HG02852 (cell line): ENCODE measurements around the gene KCNQ5.
A peak's percentile ranks its signal among the peaks of the same experiment; 100 is the strongest.

Experiments used
- ATAC-seq: cut with Tn5 transposase; IDR thresholded peaks from one replicate; pipeline ENCODE4 v1.9.1; 2021; ENCODE audit warnings: mild to moderate bottlenecking, moderate library complexity; ENCODE audit not compliant: unreplicated experiment

KCNQ5 gene

DNA sequence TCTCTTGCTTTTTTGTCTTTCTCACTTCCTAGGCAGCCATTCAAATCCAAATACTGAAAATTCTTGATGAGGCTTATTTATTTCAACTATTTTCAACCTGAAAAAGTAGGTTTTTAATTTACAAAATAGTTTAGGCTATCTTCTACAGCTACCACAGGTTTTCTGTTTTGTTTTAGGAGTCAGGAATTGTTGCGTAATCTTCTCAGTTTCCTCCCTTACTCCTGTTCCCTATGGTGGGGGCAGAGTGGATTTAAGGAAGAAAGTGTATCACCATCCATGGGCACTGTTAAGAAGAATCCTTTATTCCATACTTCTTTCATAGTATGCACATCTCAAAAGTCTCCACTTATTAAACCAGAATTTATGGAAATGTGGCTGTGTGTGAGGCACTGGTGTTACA, 421.0 kb downstream of the KCNQ5 start:
- no peak for ATAC-seq

DNA sequence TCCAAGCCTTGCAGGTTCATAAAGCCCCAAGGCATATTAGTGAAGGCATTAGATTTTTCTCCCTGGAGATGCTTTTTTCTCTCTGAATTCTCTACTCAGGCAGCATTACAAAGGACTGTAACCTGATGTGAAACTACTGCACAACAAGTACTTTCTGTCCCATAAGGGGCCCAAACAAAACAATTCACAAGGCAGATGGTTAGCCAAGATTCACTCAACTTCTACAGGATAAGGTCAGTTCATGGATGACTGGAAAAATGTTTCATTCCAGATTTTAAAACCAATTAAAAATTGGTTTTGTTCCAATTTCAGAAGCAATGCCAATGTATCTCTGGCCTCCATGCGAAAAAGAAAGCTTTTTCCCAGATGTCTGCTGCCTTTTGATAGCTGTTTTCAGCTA, 421.6 kb downstream of the KCNQ5 start:
- ATAC-seq: no peak

DNA sequence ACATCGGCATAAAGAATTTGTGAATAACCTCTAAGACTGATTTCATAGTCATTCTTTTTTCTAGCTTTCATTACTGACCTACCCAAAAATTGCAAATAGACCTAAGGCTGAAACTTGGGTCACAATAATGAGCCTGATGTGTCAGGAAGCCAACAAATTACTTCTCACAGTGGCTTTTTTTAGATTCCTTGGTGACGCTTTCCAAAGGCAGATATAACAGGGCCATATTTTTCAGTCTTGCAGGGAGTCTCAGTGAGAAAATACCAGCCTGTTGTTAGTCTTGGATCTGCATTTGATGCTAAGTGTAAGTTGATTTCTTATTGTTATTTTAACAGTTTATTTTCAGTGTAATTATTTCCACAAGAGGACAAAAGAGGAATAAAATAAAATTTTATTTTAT, 423.7 kb downstream of the KCNQ5 start:
- no peak for ATAC-seq

DNA sequence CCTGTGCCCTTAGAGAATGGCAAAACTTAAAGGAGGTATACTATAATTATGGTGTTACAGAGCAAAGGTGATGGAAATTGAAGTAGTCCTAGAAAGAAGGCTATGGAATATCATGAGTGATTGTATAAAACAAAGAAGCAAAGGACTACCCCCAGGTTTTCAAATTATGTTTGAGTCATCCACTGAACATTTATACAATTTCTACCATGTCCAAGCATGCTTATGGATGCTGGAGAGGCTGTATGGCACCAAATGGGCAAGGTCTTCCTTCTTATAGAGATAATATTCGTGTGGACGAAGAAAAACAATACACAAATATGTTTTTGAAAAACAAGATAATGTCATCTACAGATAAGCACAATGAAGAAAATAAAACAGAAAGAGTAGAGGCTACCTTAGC, 425.9 kb downstream of the KCNQ5 start:
- ATAC-seq: no peak

DNA sequence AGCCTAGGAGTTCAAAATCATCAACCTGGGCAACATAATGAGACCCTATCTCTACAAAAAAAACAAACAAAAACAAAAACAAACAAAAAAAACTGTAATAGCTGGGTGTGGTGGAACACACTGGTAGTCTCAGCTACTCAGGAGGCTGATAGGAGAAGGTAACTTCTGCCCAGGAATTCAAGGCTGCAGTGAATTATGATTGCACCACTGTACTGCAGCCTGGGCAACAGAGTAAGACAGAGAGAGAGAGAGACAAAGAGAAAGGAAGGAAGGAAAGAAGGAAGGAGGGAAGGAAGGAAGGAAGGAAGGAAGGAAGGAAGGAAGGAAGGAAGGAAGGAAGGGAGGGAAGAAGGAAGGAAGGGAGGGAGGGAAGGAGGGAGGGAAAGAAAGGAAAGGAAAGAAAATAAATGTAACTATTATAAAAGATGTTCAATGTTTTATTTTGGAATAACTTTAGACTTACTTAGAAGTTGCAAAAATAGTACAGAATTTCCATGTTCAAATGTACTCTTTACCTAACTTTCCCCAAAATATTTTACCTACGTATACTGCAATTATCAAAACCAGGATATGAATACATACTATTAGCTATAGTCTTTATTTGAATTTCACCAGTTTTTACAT, 428.2 kb downstream of the KCNQ5 start:
- no peak for ATAC-seq

DNA sequence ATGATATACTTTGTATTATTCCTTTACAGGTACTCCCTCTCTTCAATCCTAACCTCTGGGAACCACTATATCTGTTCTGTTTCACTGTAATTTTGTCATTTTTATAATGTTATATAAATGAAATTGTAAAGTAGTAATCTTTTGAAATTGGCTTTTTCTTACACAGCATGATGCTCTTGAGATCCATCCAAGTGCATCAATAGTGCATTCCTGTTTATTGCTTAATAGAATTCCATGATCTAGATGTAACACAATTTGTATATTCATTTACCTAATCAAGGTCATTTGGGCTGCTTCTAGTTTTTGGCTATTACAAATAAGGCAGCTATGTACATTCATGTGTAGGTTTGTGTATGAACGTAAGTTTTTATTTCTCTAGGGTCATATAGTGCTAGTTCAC, 428.8 kb downstream of the KCNQ5 start:
- ATAC-seq: no peak

DNA sequence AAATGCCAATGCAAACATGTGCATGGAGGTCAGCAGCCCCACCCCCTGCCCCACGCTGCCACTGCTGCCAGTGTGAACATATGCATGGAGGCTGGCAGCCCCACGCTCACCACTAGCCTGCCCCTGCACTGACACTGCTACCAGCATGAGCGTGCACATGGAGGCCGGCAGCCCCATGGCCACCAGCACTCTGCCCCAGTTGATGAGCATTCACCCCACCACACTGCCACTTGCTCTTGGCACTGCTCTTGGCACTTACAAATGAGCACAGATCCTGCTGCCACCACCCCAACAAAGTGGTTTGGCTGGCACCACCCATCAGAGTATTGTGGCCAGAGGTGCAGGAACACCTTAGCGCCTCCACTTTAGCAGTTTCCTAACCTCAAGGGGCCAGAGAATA, 429.3 kb downstream of the KCNQ5 start:
- no peak for ATAC-seq

DNA sequence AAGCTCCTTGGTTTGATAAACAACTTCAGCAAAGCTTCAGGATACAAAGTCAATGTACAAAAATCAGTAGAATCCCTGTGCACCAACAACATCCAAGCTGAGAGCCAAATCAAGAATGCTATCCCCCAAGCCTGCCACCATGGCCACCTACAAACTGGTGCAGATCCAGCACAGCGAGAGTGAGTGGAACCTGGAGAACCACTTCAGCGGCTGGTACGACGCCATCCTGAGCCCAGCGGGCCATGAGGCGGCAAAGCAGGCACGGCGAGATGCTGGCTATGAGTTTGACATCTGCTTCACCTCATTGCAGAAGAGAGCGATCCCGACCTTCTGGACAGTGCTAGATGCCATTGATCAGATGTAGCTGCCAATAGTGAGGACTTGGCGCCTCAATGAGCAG, 433.1 kb downstream of the KCNQ5 start:
- no peak for ATAC-seq

DNA sequence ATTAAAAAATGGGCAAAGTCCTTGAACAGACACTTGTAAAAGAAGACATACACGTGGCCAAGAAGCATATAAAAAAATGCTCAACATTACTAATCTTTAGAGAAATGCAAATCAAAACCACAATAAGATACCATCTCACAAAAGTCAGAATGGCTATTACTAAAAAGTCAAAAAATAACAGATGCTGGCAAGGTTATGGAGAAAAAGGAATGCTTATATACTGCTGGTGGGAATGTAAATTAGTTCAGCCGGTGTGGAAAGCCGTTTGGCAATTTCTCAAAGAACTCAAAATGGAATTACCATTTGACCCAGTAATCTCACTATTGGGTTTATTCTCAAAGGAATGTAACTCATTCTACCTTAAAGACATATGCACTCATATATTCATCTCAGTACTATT, 436.9 kb downstream of the KCNQ5 start:
- no peak for ATAC-seq

DNA sequence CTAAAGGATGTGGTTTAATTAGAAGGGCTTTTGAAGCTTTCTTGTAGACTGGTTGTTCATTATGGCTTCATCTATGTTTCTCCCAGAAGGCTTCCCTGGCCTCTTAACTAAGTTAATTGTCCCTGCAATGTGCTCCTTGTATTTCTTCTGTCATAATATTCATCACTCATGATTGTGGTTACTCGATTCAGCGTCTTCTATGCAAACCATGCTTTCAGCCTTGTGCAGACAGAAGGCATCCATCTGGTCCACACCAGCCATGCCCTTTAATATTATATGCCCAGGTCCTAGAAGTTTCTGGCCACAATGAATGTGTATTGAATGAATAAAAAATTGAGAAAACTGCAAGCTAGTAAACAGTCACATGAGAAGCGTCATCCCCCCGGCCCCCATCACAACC, 440.3 kb downstream of the KCNQ5 start:
- ATAC-seq: no peak

DNA sequence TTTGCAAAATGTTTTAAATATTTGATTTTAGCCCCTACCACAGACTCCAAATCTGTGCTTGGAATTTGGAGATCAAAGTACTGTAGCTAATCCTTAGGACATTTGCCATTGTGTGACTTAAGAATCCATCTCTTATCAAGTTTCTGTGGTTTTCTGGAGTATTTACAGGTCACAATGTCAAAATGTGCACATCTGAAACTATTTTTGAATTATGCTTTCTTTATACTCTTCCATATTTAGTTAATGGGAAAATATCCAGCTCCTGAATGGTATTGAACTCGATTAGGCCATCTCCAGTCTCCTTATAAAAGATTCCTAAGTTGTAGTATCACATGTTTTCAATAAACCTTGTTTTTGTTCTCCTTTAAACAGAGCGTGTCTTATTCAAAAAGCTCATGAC, 441.0 kb downstream of the KCNQ5 start:
- ATAC-seq: no peak

DNA sequence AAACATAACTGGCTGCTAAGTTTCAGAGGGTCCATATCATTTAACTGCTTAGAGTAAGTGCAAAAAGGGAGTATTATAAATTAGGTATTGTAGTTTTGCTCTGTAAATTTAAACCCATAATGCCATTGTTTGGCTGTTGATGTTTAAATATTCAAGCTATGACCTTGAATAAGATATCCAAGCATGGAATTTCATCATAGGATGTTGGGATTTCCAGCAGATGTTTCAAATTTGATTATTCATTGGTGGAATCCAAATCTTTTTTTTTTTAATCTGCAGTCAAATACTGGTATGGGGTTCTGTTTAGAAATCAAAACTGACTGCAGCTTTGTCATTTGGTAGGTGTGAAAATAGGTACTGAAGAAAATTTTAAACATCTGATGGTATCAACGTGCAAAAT, 442.4 kb downstream of the KCNQ5 start:
- no peak for ATAC-seq

DNA sequence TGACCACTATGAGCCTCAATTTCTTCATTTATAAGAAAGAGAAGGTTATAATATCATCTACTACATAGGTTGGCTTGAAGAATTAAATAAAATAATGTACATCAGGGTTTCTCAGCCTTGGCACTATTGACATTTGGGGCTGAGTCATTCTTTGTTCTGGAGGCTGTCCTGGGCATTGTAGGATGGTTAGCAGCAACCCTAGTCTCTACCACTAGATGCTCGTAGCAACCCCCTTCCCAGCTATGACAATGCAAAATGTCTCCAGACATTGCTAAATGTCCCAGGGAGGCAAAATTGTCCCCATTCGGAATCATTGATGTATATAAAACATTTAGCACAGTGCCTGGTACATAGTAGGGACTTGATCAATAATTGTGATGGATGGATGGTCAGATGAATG, 451.4 kb downstream of the KCNQ5 start:
- ATAC-seq: no peak

DNA sequence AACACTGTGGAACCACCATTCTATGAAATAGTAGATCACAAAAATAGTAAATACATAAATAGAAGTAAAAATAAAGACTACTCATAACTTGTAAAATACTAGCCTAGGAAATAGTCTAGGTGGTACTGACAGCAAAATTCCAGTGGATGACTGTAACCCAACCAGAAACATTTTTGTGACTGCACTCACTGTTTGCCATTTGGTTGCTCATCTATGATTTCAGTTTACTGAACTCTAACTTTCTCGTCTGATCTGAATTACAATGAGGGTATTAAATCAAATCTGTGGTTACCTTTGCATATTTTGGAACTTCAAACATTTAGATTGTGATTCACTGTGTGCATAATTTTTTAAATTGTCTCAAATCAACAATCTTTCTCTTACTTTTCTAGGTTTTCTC, 452.3 kb downstream of the KCNQ5 start:
- ATAC-seq: no peak

DNA sequence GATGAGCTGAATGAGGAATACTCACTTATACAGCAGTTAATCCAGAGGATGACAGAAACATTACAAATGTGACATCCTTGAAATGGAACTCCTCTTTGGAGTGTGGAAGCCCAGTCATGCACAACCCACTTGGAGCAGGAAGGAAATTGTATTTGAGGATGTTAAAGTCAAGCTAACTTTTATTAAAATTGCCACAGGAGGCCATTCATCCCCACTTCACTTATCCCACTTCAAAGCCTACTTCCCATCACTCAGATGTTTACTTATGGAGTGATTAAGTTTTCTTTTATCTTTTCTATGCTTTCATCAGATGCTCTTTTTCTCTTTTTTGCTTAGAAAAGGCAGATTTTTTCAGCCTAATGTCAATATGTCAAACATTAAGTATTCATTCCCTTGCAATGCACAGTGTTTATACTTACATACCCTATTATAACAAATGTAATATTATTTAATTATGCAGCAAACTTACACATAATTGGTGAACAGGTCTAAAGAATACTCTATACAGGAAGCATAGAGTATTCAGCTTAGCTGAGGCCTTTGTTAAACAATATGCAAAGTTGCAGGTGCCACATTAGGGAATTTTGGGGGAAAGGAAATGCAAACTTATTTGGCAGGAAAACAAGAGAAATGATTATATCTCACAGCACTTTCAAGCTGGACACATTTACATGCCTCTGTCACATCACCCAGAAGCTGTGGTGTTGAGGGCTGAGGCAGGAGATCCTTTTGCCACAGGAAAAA, 454.5 kb downstream of the KCNQ5 start:
- ATAC-seq: no peak

DNA sequence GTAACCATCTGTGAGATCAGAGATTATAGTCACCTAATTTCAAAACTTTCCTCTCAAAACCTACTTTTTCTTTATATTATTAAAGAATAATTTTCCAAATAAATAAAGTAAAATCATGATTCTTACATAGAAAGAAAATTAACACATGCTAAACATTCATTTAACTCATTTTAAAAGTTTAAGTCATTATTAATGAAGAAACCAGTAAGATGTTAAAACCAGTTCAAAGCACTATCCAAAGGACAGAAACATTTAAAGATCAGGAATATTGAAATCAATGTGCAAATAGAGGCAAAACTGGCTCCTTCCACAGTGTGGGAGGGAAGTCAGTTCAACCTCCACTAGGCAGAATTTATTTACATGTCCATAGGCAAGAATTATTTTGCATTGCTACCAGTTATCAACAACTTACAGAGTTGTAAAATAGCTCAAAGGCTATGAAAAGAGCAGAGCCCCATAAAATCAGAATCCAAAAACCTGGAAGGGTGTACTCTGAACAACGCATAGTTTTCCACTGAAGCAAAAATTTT, 456.5 kb downstream of the KCNQ5 start:
- no peak for ATAC-seq

DNA sequence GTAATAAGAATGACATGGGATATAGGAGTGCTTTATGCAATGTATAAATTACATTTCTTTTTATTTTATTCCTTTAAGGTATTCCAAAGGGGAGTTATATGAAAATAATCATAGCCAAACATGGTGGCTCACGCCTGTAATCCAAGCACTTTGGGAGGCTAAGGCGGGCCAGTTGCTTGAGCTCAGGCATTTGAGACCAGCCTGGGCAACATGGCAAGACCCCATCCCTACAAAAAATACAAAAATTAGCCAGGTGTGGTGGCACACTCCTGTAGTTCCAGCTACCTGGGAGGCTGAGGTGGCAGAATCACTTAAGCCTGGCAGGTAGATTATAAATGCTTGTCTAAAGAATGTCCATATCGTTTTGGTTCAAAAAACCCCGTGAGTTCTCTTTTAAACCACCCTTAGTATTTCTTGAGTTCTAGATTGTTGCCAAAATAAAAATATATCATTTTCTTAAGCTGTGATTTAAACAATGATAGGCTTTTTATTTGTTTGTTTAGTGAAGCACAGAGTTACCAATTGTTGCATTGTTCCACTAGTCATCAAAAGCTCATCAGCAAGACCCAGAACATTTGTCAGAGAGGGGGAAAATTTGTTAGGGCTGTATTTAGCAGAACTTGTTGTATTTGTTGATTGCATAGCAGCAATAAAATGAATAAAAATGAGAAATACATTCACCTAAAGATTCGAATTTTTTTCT, 457.2 kb downstream of the KCNQ5 start:
- ATAC-seq: no peak

DNA sequence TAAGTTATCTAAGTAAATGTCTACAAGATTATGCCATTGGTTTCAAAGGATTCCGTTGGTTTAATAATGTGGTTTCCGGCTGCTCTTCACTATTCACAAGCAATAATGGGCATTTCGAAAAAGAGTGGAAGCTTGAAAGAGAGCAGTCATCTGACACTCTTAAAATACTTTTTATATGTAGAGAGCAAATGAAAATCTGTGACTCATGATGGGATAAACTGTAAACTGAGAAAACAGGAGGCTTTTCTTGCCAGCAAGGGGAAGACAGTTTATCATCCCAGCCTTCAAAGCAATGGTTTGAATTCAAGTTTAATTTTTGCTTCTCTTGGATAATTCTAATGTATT, 457.7 kb downstream of the KCNQ5 start:
- no peak for ATAC-seq

DNA sequence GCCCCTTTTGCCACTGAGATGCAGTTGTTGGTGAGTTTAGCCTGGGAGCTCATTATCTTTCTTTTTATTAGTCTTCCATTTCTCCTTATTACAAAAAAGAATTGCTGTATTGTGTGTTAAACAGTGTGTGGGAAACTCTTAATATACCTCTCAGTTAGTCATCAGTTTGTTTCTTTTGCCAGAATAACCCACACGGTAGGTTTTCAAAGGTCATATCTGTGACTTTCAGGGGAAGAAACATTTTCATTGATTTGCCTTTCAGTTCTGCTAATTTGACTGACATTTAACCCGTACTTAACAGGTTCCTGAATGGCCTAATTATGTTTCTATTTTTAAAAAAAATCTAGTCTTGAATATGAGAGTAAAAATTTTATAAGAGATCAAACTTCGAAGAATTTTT, 458.1 kb downstream of the KCNQ5 start:
- peak; percentile 52 for ATAC-seq

DNA sequence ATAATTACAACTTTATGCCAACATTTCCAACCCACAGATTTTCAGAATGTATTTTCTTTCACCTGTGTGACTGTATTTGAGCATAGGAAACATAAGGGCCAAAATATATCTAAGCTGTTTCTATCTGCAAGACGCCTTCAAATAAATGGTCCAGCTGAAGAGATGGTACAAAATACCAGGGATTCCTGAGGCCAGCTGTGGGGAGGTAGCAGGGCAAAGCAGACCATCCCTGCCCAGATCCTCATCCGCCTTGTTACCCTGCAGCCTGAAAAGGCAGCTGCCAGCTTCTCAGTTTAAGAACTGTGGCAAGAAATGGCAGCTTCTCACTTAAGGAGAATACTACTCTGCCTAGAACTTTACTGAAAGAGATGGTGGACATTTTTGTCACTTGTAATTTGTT, 460.1 kb downstream of the KCNQ5 start:
- no peak for ATAC-seq

DNA sequence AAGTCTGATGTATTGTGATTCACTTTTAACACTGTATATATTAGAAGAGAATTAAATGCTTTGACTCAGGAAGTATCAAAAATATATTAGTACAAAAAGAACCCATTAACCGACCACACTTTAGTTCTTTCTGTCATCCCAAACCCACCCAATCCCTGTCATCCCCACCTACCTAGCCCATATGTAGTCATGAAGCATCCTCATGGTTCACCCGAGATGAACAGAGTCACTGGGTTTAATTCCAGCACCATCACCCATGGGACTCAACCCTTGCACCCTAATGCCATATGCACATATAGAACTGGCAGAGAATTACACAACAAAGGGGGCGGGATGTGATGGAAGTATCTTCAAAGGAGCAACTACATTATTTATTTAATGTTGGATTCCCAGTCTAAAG, 462.0 kb downstream of the KCNQ5 start:
- no peak for ATAC-seq

DNA sequence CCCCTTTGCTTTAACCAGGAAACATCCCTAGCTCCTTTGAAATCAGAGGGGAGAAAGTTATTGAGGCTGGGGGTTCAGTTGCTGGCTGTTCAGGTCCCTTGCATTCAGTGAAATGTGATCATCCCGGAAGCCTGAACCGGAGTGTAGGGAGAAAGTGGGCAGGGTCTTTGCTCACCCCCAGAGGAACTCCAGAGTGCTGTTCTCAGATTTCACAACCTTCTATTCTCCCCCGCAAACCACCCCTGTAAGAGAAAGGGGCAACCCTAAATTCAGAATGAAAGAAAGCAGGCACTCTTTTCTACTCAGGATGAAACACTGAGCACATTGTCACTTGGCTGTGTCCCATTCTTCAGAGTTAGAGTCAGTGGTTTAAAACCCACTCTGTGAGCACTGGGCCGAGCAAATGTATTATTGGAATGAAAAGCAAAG, 463.6 kb downstream of the KCNQ5 start:
- peak; percentile 68 for ATAC-seq
